Neuronal stem cell (in vitro differentiated cells): ENCODE measurements around the gene XXYLT1.
A peak's percentile ranks its signal among the peaks of the same experiment; 100 is the strongest.

ENCODE experiments used
- DNase-seq: peaks from one replicate; pipeline ENCODE4 v3.0.0-alpha.2; 2013; ENCODE audit warnings: low spot score
- H2AFZ ChIP-seq: one replicate; pipeline ENCODE4 v1.6.1; 2013; ENCODE audit warnings: mild to moderate bottlenecking, low read length, inconsistent platforms
- H2AK5ac ChIP-seq: 2 replicates; pipeline ENCODE4 v1.6.1; 2013; ENCODE audit warnings: low read depth, mild to moderate bottlenecking, inconsistent platforms, low read length, moderate library complexity, mixed read lengths
- H2BK120ac ChIP-seq: 2 replicates; pipeline ENCODE4 v1.6.1; 2013; ENCODE audit warnings: low read depth, mild to moderate bottlenecking, inconsistent platforms, low read length, moderate library complexity, mixed read lengths
- H2BK12ac ChIP-seq: one replicate; pipeline ENCODE4 v1.6.1; 2013; ENCODE audit warnings: low read length, inconsistent platforms
- H2BK15ac ChIP-seq: 2 replicates; pipeline ENCODE4 v1.6.1; 2013; ENCODE audit warnings: mild to moderate bottlenecking, low read length, inconsistent platforms, mixed read lengths
- H2BK5ac ChIP-seq: one replicate; pipeline ENCODE4 v1.6.1; 2013; ENCODE audit warnings: inconsistent platforms, mild to moderate bottlenecking, low read length, moderate library complexity
- H3K14ac ChIP-seq: one replicate; pipeline ENCODE4 v1.6.1; 2013; ENCODE audit warnings: low read length, inconsistent platforms
- H3K18ac ChIP-seq: 2 replicates; pipeline ENCODE4 v1.6.1; 2013; ENCODE audit warnings: low read length, inconsistent platforms
- H3K23ac ChIP-seq: 2 replicates; pipeline ENCODE4 v1.6.1; 2013; ENCODE audit warnings: low read depth, mild to moderate bottlenecking, mixed read lengths, low read length, inconsistent platforms; ENCODE audit not compliant: poor library complexity
- H3K27ac ChIP-seq: replicated peaks from 3 replicates; pipeline ENCODE4 v1.5.1; 2013; ENCODE audit warnings: low read length, inconsistent platforms
- H3K27me3 ChIP-seq, 3 experiments: 2 replicates each; pipeline ENCODE4 v1.6.1; 2013; ENCODE audit warnings: low read length in 3 of 3, mild to moderate bottlenecking in 2 of 3, inconsistent platforms in 1 of 3, low read depth in 1 of 3, mixed read lengths in 1 of 3, moderate library complexity in 1 of 3; ENCODE audit not compliant: control insufficient read depth in 3 of 3, insufficient read depth in 3 of 3
- H3K36me3 ChIP-seq, 2 donors: replicated peaks in 1 of 2; 2 replicates each; pipeline ENCODE4 v1.6.1; 2013; ENCODE audit warnings: low read length in 2 of 2; ENCODE audit not compliant: control insufficient read depth in 2 of 2, insufficient read depth in 2 of 2
- H3K4ac ChIP-seq: 2 replicates; pipeline ENCODE4 v1.6.1; 2013; ENCODE audit warnings: inconsistent platforms, mild to moderate bottlenecking, low read length, moderate library complexity
- H3K4me1 ChIP-seq, 2 donors: 1 replicate in 1 of 2; 2 replicates in 1 of 2; pipeline ENCODE4 v1.6.1; 2013; ENCODE audit warnings: low read length in 2 of 2, low read depth in 1 of 2; ENCODE audit not compliant: control insufficient read depth in 2 of 2, insufficient read depth in 1 of 2
- H3K4me2 ChIP-seq: one replicate; pipeline ENCODE4 v1.6.1; 2013; ENCODE audit warnings: mild to moderate bottlenecking, low read length, inconsistent platforms; ENCODE audit not compliant: insufficient read depth, poor library complexity, severe bottlenecking
- H3K4me3 ChIP-seq, 2 donors: 2 replicates each; pipeline ENCODE4 v1.5.1; 2013; ENCODE audit warnings: low read length in 2 of 2, mild to moderate bottlenecking in 2 of 2, inconsistent platforms in 1 of 2, moderate library complexity in 1 of 2
- H3K79me1 ChIP-seq: one replicate; pipeline ENCODE4 v1.6.1; 2013; ENCODE audit warnings: low read depth, mild to moderate bottlenecking, inconsistent platforms, low read length, moderate library complexity
- H3K9ac ChIP-seq: one replicate; pipeline ENCODE4 v1.6.1; 2013; ENCODE audit warnings: mild to moderate bottlenecking, low read depth, low read length, inconsistent platforms; ENCODE audit not compliant: poor library complexity
- H3K9me3 ChIP-seq, 2 donors: replicated peaks in 1 of 2; 2 replicates each; pipeline versions ENCODE3 to v1.6.1; 2013; ENCODE audit warnings: low read length in 2 of 2, mild to moderate bottlenecking in 2 of 2, inconsistent platforms in 1 of 2, low read depth in 1 of 2, mixed read lengths in 1 of 2, moderate library complexity in 1 of 2; ENCODE audit not compliant: control insufficient read depth in 2 of 2, insufficient read depth in 1 of 2
- H4K8ac ChIP-seq: one replicate; pipeline ENCODE4 v1.6.1; 2013; ENCODE audit warnings: low read depth, mild to moderate bottlenecking, inconsistent platforms, low read length, moderate library complexity
- H4K91ac ChIP-seq: one replicate; pipeline ENCODE4 v1.6.1; 2013; ENCODE audit warnings: low read length, low read depth, mild to moderate bottlenecking, inconsistent platforms; ENCODE audit not compliant: poor library complexity
- WGBS, 2 donors: extraction: QIAGEN DNeasy Blood & Tissue Kit; methylation state at CpG; one replicate each; pipeline ENCODE4 v1.1.7; 2013; ENCODE audit warnings: missing lambda C conversion rate in 2 of 2, mixed read lengths in 1 of 2; ENCODE audit not compliant: insufficient read length in 2 of 2, insufficient replicate concordance in 1 of 2; ENCODE audit errors: extremely low coverage in 2 of 2; 5-methylcytosine and 5-hydroxymethylcytosine counted together

Gene XXYLT1

DNA sequence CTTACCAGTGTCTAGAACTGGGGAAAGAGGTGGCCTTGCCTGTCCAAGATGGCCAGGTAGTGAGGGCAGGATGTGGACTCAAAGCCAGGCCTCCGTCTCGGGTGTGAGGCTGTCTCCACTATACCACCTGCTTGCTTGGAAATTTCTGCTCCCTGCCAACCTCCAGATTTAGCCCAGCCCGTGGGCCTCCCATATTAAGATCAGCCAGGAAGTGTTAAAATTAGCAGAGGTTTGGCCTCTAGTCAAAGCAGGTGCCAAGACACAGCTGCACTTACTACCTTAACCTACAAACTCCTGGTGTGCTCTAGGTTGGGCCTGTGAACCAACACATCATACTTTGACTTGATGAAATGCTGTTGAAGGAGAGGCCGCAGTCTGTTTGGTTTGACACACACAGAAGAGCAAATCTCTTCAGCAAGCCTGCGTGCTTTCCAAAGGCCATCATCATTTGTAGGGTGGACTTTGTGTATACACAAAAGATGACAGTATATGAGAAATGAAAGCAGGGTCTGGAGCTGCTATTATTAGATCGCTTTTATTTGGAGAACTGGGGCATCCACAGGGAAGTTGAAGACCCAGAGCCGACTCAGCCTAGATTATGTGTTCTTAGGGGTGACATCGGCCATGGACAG is 206.5 kb downstream of the XXYLT1 start:
- Histone ChIP-seq H2BK15ac (no peak overlapping the region), H3K79me1 (no peaks in the 10 kb centered on the region), H3K4me2 (no peak overlapping the region), H3K23ac (no peak overlapping the region), H3K4me1 (peaks cover 2 to 16% of the 10 kb centered on the region in 2 donors), H2BK12ac (no peak overlapping the region), H4K91ac (no peak overlapping the region), H2BK120ac (no peak overlapping the region), H2AK5ac (no peak overlapping the region), H3K9ac (no peak overlapping the region), H2BK5ac (no peak overlapping the region), H3K14ac (no peak overlapping the region), H3K4me3 (no peak overlapping the region), H3K27ac (no peak overlapping the region), H2AFZ (no peak overlapping the region), H3K18ac (no peak overlapping the region), H3K36me3 (peaks cover 6 to 28% of the 10 kb centered on the region in 2 donors), H3K9me3 (no peaks in the 10 kb centered on the region), H3K27me3 (no peaks in the 10 kb centered on the region), H3K4ac (no peak overlapping the region), H4K8ac (no peak overlapping the region)
- no CpG with 5 or more reads among the region's 8 CpGs for WGBS, 2 donors
- DNase-seq: no peak

DNA sequence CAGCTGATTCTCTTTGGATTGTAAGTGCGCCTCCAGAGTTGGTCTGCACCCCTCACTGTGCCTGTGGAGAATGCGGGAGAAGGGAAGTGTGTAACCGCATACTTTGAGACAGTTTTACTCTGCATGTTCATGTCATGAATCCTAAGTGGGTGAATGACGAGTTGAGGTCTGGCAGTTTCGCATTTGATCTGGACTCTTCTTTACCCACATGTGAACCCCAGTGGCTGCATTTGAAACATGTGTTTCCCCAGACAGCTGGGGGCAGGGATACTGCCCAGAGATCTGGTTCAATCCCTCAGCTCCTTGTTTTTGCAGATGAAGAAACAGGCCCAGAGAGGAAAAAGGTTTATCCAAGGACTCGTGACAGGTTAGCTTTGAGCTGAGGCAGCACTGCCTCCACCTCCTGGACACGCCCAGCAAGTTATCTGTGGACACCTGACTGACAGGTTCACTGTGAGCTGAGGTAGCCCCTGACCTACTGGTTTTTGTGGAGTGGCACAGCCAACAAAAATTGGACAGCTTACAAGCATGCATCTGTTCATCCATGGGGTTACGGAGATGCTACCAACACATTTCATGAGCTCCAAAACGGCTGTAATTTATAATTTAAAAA is 207.3 kb downstream of the XXYLT1 start:
- Histone ChIP-seq H3K18ac (no peak overlapping the region), H2BK12ac (no peak overlapping the region), H3K9ac (no peak overlapping the region), H3K23ac (no peak overlapping the region), H3K36me3 (peaks cover under 1 to 21% of the 10 kb centered on the region in 2 donors), H2BK5ac (no peak overlapping the region), H2AFZ (no peak overlapping the region), H2BK15ac (no peak overlapping the region), H3K79me1 (no peaks in the 10 kb centered on the region), H4K91ac (no peak overlapping the region), H2AK5ac (no peak overlapping the region), H3K4me1 (peaks cover 2 to 19% of the 10 kb centered on the region in 2 donors), H3K27ac (no peak overlapping the region), H2BK120ac (no peak overlapping the region), H3K27me3 (no peaks in the 10 kb centered on the region), H4K8ac (no peak overlapping the region), H3K4me2 (no peak overlapping the region), H3K4me3 (no peak overlapping the region), H3K14ac (no peak overlapping the region), H3K4ac (no peak overlapping the region), H3K9me3 (no peaks in the 10 kb centered on the region)
- no CpG with 5 or more reads among the region's 9 CpGs for WGBS, 2 donors
- DNase-seq: no peak

DNA sequence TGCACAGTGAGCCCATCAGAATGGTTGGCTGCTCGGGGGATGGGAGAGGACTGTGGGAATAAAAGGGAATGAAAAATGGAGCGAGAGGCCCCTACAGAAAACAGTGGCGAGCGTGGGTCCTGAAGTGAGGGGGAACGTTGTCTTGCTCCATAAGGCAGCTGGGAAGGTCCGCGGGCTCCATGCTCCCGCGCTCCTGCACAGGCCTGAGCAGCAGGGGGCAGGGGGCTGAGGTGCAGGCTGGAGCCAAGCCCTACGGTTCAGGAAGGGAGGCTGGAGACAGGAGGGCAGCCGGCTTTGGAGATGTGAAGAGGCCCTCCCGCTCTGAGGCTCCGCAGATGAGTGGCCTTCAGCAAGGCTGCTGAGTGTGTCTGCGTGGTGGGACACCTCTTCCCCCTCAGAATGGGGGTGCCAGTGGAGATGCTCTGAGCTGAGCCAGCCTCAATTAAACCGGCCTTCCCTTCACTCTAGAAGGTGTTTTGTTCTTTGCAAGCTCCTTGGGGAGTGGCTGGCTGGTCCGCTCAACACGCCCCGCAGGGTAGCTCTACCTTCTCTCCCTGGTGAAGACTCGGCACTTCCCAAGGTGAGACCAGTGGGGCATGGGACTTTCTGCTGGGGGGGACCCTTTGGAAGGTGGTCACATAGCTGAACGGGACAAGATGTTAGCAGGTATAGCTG is 208.0 kb downstream of the XXYLT1 start:
- Histone ChIP-seq H3K9me3 (no peaks in the 10 kb centered on the region), H3K14ac (peak overlapping the region; percentile 21), H2AK5ac (peak overlapping the region; percentile 6), H2AFZ (no peak overlapping the region), H3K27me3 (no peaks in the 10 kb centered on the region), H3K4ac (no peak overlapping the region), H4K91ac (no peak overlapping the region), H2BK5ac (no peak overlapping the region), H3K18ac (peak overlapping the region; percentile 86), H3K4me1 (peaks cover 2 to 19% of the 10 kb centered on the region in 2 donors), H3K4me2 (no peak overlapping the region), H3K27ac (no peak overlapping the region), H3K23ac (peak overlapping the region; percentile 0), H2BK15ac (no peak overlapping the region), H3K36me3 (peaks cover 0 to 14% of the 10 kb centered on the region in 2 donors), H2BK120ac (no peak overlapping the region), H4K8ac (peak overlapping the region; percentile 19), H3K4me3 (no peak overlapping the region), H2BK12ac (peak overlapping the region; percentile 68), H3K9ac (no peak overlapping the region), H3K79me1 (no peaks in the 10 kb centered on the region)
- WGBS, 2 donors: no CpG with 5 or more reads among the region's 20 CpGs
- no peak for DNase-seq
